Renal cortical epithelial cell (primary cell): ENCODE results near the gene CIP2A. TPM values are rescaled to one million over a fixed set of nuclear protein-coding genes. Genes with fewer than 3 reads are reported as not detected.
A peak's percentile ranks its signal among the peaks of the same experiment; 100 is the strongest.

ENCODE experiments used
- DNase-seq: peaks from one replicate; pipeline ENCODE4 v3.0.0-alpha.2; 2011; ENCODE audit warnings: low read depth
- total RNA-seq: library from RNA; depleted of rRNA; stranded (reverse); fragments of >200 nt; gene quantifications from 2 replicates; pipeline ENCODE4 v1.2.3, GENCODE V29; 2014

Gene CIP2A
- total RNA-seq, 1 donor from 2014 or later = 9.6 TPM

GRCh38 chr3:108562565-108562964 is 26.7 kb downstream of the CIP2A start:
- no peak for DNase-seq

- DNase-seq = no peak
These were observed 33.2 kb downstream of the CIP2A start for GRCh38 chr3:108555966-108556581.

- DNase-seq = peak; percentile 61
These were observed 34.2 kb downstream of the CIP2A start for GRCh38 chr3:108554913-108555571.

- DNase-seq = peak; percentile 49
These were observed 35.0 kb downstream of the CIP2A start for GRCh38 chr3:108554229-108554628.

GRCh38 chr3:108552267-108553159 is 36.7 kb downstream of the CIP2A start:
- DNase-seq = peak; percentile 55

GRCh38 chr3:108548886-108549285 is 40.4 kb downstream of the CIP2A start:
- DNase-seq = no peak

GRCh38 chr3:108548304-108548703 is 40.9 kb downstream of the CIP2A start:
- DNase-seq = peak; percentile 24

GRCh38 chr3:108546692-108547091 is 42.5 kb downstream of the CIP2A start:
- no peak for DNase-seq

- peak; percentile 11 for DNase-seq
These were observed 43.0 kb downstream of the CIP2A start for GRCh38 chr3:108546247-108546646.

GRCh38 chr3:108538083-108538482 is 51.2 kb downstream of the CIP2A start:
- DNase-seq = no peak

- no peak for DNase-seq
These were observed 60.6 kb downstream of the CIP2A start for GRCh38 chr3:108528459-108529252.

- DNase-seq = no peak
These were observed 61.4 kb downstream of the CIP2A start for GRCh38 chr3:108527817-108528216.

GRCh38 chr3:108527109-108527508 is 62.1 kb downstream of the CIP2A start:
- no peak for DNase-seq

- no peak for DNase-seq
These were observed 63.3 kb downstream of the CIP2A start for GRCh38 chr3:108525971-108526370.

GRCh38 chr3:108525256-108525655 is 64.0 kb downstream of the CIP2A start:
- DNase-seq = no peak

- peak; percentile 29 for DNase-seq
These were observed 64.7 kb downstream of the CIP2A start for GRCh38 chr3:108524537-108524936.

- DNase-seq = peak; percentile 15
These were observed 70.3 kb downstream of the CIP2A start for GRCh38 chr3:108518895-108519294.

- DNase-seq = no peak
These were observed 72.4 kb downstream of the CIP2A start for GRCh38 chr3:108516881-108517280.

GRCh38 chr3:108513961-108514360 is 75.3 kb downstream of the CIP2A start:
- DNase-seq = peak; percentile 33

GRCh38 chr3:108512671-108513070 is 76.6 kb downstream of the CIP2A start:
- DNase-seq = no peak

- peak; percentile 30 for DNase-seq
These were observed 77.7 kb downstream of the CIP2A start for GRCh38 chr3:108511490-108511889.

GRCh38 chr3:108511055-108511454 is 78.2 kb downstream of the CIP2A start:
- no peak for DNase-seq
